Non-pigmented ciliary epithelial cell (primary cell): Measurements from ENCODE around the gene CALB2.

Experiments
- DNase-seq: peaks from one replicate; pipeline ENCODE4 v3.0.0-alpha.2; 2010; ENCODE audit warnings: low read depth

CALB2 gene

GRCh38 chr16:71426069-71426879 is 67.8 kb downstream of the CALB2 start:
- DNase-seq: peak; percentile 83

- DNase-seq: no peak
Measured at GRCh38 chr16:71426880-71427615, 68.5 kb downstream of the CALB2 start.

GRCh38 chr16:71428385-71428784 is 69.9 kb downstream of the CALB2 start:
- no peak for DNase-seq

- DNase-seq: no peak
Measured at GRCh38 chr16:71428883-71429282, 70.4 kb downstream of the CALB2 start.

- no peak for DNase-seq
Measured at GRCh38 chr16:71429581-71429980, 71.1 kb downstream of the CALB2 start.

- DNase-seq: no peak
Measured at GRCh38 chr16:71430744-71431143, 72.2 kb downstream of the CALB2 start.

GRCh38 chr16:71431176-71431575 is 72.7 kb downstream of the CALB2 start:
- DNase-seq: no peak

- no peak for DNase-seq
Measured at GRCh38 chr16:71431991-71432390, 73.5 kb downstream of the CALB2 start.

GRCh38 chr16:71432906-71433305 is 74.4 kb downstream of the CALB2 start:
- no peak for DNase-seq

- no peak for DNase-seq
Measured at GRCh38 chr16:71436473-71436872, 78.0 kb downstream of the CALB2 start.

GRCh38 chr16:71439523-71439922 is 81.0 kb downstream of the CALB2 start:
- no peak for DNase-seq
